ENCODE measurements around the gene PAX2.
A peak's percentile ranks its signal among the peaks of the same experiment; 100 is the strongest.
"Not testable (repeated sequence)": the region's sequence is repeated elsewhere in the genome, so short reads cannot be mapped to it uniquely, and the experiment has no call there.

PAX2 gene

DNA sequence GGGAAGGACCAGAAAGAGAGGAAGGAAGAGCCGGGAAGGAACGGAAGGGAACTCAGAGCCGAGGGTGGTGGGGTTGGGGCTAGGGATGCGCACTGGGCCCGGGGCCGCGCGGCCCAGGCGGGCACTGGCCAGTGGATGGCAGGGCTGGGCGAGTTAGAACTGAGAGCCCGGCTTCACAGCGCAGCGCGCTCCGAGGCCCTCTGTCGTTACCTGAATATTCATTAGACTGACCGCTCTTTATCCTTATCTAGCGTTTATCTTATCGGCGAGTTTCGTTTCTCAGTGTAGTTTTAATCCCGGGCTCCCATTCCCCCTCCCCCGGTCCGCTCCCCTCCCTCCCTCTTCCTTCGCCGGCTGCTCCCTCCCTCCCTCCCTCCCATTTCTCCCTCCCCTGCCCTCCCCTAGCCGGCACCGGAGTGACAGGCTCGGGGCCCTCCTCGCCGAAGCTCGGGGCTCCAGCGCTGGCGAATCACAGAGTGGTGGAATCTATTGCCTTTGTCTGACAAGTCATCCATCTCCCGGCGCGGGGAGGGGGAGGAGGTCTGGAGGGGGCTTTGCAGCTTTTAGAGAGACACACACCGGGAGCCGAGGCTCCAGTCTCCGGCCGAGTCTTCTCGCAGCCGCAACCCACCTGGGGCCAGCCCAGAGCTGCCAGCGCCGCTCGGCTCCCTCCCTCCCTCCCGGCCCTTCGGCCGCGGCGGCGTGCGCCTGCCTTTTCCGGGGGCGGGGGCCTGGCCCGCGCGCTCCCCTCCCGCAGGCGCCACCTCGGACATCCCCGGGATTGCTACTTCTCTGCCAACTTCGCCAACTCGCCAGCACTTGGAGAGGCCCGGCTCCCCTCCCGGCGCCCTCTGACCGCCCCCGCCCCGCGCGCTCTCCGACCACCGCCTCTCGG is at the start of gene PAX2:
Gene PAX2, plus strand, starts transcription at position 596 of the 895 bp plus-strand sequence. CDS start 679 bp downstream, outside the sequence.
- DNase-seq (ENCODE audit: low spot score): peak; percentile 69

DNA sequence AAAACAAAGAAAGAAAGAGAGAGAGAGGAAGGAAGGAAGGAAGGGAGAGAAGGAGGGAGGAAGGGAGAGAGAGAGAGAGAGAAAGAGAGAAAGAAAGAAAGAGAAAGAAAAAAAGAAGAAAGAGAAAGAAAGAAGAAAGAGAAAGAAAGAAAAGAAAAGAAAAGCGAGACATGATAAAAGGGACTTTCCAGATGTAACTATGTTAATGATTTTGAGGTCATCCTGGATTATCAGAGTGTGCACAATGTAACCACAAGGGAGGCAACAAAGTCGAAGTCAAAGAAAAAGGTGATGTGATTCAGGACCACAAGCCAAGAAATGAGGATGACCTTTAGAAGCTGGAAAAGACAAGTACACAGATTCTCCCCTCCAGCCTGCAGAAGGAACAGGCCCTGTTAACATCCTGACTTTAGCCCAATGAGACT is 48.9 kb upstream of the PAX2 start:
- DNase-seq (ENCODE audit: low spot score): no peak

DNA sequence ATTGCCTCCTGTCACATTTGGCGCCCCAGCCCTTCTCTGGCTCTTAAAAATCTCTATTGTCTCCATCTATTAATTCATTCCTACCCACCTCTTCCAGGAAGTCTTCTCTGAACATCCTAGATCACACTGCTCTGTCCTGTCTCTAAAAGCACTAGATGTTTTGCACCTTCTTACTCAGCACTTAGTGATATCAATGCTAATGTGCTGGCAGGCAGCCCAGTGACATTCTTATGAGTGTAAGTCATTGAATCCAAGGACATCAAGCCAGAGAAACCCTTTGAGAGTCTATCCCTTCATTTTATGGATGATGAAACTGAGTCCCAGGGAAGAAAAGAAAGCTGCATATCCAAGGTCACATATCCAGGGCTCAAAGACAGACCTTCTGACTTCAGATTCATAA is 48.3 kb upstream of the PAX2 start:
- DNase-seq (ENCODE audit: low spot score): no peak

DNA sequence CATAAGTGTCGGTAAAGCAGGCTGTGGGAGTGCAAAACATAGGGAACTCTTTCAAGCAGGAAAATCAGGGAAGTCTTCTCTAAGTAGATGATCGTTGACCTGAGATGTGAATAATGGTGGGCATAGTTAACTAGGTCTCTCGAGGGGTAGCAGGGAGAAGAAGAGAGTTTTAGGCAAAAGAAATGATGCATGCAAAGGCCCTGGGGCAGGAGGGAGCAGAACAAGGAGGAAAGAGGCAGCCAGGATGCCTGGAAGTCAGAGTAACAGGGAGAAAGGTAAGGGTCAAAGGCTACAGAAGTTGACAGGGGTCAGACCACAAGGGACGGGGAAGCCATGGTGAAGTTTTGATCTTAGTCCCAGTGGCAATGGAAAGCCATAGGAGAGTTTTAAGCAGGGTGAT is 47.8 kb upstream of the PAX2 start:
- no peak for DNase-seq (ENCODE audit: low spot score)

DNA sequence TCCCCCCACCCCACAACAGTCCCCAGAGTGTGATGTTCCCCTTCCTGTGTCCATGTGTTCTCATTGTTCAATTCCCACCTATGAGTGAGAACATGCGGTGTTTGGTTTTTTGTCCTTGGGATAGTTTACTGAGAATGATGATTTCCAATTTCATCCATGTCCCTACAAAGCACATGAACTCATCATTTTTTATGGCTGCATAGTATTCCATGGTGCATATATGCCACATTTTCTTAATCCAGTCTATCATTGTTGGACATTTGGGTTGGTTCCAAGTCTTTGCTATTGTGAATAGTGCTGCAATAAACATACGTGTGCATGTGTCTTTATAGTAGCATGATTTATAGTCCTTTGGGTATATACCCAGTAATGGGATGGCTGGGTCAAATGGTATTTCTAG is 43.7 kb upstream of the PAX2 start:
- DNase-seq (ENCODE audit: low spot score): not testable (repeated sequence)

DNA sequence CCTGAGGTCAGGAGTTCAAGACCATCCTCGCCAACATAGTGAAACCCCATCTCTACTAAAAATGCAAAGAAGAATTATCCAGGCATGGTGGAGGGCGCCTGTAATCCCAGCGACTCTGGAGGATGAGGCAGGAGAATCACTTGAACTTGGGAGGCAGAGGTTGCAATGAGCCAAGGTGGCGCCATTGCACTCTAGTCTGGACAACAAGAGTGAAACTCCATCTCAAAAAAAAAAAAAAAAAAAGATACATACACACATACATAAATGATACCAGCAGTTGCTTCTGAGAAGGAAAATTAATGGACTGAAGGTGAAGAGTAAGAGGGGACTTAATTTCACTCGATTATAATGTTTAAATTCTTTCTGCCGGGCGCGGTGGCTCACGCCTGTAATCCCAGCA is 40.2 kb upstream of the PAX2 start:
- no peak for DNase-seq (ENCODE audit: low spot score)

DNA sequence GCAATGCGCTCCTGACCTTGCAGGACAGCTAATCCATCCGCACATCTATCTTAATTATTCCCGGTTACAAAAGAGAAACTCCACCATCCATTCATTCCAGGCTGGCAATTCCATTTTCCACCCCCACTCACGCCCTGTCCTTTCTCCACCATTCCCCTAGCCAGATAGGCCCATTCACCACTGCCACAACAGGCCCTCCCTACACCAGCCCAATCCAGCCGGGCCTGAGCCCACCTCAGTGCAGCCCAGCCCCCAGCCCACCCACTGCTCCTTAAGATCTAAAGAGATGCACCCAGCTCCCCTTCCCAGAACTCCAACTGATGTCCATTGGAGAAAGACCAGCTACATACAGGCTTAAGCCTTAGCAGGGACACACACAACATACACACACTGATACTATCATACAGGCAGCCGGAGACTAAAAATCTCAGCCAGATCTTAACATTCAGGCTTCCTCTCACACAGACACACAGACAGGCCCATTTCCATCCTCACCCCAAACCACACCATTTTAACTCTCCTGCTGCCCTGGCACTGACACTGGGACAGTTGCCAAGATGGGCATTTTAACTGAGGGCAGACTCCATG is 38.0 kb upstream of the PAX2 start:
- DNase-seq (ENCODE audit: low spot score): no peak

DNA sequence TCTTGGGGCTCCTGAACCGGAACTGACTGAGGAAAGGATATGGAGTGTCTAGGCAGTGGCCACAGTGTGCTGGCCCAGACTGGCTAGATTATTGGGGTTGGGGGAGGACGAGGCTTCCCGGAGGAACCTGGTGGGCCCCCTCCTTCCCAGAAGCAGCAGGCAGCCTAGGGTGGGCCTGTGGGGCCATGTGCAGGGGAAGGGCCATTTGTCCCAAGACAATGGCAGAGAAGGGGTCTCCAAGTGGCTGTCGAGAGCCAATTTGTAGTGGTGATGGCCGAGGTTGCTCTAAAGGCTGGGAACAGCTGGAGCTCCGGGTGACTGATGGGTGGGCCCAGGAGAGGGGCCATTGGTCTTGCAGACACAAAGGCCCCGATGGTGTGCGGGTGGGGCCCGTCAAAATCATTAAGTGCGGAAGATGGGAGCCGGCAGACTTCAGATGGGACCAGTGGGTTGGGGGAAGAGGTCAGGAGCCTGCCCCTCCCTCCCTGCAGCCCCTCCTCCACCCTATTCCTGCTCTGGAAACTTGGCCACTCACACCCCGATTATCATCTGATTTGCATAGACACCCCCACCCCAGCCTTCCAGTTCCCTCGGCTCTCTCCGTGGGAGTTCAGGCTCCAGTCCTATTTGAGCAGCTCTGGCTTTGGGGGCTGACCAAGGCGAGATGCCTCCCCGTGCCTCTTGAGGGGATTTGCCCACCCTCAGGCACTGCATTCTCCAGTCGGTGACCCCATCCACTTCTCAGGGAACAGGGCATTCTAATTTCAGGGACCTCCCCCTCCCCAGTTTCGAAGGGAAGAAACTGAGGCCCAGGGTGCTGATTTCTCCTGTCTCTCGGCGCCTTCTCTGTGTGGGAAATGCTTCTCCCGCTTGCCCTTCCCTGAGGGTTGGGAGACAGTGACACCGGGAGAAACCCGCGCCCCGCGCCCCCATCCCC is 36.0 kb upstream of the PAX2 start:
- no peak for DNase-seq (ENCODE audit: low spot score)

DNA sequence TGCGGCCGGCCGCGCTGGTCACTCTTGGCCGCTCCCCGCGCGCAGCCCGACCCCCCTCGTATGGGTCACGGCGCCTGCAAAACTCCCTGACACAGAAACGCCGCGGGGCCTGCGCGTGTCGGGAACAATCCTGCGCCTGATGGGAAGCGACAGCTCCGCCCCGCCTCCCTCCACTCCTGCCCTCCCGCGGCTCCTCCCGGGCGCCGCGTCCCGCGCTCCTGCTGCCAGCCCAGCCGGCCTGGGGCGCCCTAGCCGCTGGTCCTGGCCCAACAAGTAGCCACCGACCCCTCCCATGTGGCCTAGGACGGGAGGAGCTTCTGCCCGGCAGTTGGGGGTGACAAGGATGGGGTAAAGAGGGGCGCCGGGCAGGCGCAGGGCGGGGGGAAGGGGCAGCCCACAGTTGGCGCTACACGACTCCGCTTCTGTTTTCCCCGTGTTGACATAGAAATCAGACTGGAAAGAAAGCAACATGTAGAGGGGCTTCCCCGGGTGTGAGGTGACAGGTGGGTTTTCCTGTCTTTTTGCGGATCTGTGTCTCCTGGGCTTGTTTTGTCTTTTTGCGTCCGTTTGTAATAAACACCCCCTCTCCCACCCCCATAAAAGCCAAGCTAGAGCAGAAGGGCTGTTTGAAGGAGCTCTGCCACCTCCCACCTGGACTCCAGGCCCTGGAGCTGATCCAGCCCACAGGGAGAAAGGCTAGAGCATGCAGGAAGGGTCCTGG is 35.1 kb upstream of the PAX2 start:
- no peak for DNase-seq (ENCODE audit: low spot score)

DNA sequence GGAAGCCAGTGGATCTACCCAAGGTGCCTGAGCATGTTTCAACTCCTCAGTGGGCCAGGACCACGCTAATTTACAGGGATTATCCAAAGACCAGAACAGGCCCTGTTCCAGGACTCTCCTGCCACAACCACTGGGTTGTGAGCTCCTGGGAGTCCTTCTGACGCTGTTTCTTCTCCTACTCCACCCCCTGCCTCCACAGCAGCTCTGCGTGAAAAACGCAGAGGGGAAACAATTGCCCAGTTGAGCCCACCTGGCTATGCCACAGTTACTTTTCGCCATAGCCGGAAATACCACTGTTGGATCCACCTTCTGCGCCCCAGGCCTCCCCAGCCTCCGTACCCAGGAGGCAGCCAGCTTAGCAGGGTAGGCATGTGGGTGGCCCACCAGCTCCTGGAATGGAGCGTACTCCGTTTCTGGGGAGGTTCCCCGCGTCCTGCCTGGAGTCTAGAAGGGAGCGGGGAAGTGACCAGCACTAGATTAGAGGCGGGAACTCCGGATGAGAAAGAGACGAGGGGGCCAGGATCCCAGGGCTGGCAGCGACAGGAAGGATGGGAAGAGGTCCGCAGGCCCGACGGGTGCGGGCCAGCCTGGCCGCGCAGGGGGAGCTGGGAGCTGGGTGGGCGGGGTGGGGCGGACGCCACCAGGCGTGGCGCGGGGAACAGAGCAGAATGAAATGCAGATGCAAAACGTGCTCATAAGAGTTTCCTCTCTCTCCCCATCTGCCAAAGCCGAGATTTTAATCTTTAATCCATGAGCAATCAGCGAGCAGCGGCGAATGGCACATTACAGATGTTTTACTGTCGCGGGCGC is 32.1 kb upstream of the PAX2 start:
- no peak for DNase-seq (ENCODE audit: low spot score)

DNA sequence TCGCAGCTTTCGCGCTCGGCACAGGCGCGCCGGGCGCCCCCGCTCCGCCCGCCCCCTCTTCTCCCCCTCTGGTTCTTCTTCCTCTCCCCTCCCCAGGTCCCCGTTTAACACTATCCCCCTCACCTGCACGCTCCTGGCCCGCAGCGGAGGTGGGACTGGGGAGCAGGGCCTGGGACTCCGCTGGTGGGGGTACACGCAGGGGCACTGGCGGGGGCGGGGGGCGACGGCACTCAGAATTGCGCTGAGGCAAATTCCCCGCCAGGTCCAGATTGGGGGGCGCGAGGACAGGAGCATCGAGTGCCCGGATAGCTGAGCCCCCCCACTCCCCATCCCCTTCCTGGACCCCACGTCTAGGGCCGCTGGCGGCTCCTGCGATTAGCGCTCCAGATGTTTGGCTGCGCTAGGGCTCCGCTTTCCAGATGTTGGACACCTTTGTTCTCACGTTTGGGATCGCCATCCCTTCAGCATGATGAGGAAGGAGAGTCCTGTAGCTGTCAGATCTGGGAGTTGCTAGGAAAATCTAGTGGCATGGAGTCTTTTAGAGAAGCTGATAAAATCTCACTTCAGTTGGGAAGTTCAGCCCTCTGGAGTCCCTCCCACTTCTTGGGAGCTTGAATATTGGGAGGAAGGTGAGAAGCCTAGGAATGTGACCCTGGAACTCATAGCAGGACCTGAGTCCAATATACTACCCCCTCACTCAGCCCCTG is 31.4 kb upstream of the PAX2 start:
- no peak for DNase-seq (ENCODE audit: low spot score)

DNA sequence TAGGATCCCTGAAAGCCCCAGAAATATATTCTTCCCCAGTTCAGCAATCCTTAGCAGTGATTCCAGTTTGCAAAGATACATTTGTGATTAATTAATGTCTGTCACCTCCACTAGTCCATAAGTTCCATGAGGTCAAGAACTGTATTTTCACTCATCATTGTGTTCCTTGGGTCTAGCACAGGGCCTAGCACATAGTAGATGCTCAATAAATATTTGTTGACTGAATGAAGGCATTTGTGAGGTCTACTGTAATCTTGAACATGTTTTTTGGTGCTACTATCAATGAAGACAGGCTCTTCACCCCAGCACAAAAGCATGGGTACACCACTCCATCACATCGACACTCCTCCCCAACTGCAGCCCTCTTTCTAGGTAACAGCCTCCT is 30.8 kb upstream of the PAX2 start:
- no peak for DNase-seq (ENCODE audit: low spot score)

DNA sequence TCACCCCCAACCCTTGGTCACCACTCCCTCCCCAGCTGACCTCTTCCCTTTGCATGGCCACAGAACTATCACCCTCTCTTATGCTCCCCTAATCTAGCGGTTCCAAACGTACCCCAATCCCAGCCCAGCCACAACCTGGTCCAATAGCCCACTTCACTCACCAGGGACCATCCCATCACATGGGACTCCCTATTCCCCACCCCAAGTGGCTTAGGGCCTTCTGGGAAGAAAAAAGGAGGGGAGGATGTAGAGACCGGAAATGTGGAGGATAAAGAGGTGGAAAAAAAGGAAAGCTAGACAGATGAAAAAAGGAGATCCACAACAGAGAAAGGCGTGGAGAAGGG is 30.3 kb upstream of the PAX2 start:
- DNase-seq (ENCODE audit: low spot score): no peak

DNA sequence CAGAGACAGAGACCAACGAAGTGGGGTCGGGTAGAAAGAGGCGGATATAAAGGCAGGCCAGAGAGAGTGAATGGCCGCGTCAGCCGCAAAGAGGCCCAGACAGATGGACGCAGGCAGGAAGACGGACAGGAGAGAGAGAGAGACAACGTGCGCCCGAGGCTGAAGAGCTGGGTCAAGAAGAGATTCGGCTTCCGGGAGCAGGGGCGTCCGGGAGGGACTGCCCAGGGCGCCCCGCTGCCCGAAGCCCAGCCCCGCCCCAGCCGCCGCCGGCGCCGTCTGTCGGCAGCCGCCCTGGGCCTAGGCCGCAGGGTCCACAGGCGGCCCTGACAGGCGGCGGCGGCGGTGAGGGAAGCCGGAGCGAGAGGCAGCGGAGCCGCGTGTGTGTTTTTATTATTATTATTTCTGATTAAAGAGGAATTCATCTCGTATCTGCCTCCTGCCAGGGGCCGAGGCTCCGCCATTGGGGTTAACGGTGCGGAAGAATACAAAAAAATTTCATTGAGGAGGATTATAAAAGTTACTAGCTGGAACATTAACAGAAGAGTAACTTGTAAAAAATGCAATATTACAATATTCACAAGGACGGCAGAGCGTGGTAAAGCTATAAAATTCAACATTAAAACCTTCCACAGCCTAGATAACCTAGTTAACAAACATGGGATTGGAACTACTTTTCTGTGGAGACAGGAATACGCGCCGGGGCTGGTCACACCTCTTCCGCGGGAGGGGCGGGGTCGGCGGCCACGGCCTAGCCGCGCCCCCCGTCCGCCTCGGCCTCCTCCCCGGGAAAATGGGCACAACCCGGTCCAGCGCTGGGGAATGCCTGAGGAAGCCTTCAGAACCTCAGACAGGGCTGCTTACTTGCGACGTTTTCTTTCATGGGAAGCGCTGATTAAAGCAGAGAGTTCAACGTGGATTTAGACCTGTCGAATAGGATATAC is 29.7 kb upstream of the PAX2 start:
- no peak for DNase-seq (ENCODE audit: low spot score)

DNA sequence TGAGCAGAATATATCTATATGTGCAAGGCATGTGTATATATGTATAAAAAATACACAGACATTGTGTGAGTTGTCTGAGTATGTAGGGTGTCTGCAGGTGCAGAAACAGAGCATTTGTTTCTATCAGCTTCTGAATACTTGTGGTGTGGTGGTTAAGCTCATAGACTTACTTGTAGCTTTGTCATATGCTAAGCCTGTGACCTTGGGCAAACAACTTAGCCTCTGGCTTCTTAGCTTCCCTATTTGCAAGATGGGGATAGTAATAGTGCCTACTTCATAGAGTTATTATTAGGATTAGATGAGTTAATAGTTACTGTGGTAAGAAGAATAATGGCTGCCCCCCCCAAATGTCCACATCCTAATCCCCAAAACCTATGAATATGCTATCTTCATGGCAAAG is 28.2 kb upstream of the PAX2 start:
- no peak for DNase-seq (ENCODE audit: low spot score)

DNA sequence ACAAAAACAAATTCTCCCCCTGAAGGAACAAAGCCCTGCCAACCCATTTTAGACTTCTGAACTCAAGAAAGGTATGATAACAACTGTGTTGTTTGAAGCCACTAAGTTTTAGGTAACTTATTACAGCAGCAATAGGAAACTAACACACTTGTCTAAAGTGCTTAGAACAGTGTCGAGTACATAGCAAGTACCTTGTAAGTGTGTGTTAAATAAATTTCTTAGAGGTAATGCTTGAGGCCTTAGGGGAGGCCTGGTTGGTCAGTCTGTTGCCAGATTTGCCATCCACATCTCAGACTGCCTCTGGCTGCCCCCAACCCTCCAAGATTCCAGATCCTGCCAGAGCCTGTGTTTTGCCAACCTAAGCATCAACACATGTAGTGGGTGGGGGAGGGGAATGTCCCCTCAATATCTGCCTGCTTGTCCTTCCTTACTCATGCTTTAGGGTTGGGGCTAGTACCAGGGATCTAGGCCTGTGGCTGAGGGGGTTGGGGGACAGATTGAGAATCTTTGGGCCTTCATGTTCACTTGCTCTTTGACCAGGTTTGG is 27.1 kb upstream of the PAX2 start:
- no peak for DNase-seq (ENCODE audit: low spot score)

DNA sequence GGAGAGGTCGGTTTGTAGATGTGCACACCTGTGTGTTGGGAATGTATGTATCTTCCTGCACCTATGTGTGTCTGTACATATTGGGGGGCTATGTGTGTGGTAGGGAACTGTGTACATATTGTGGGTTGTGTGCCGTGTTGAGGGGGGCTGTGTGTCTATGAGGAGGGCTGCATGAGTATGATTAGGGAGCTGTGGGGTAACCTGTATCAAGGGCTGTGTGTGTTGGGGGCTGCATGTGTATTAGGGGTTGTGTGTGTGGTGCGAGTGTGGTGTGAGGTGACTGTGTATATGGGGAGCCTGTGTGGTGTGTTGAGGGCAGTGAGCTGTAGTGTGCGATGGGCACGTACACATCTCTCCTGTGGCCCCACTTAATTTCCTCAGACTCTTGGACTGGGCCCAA is 22.2 kb upstream of the PAX2 start:
- DNase-seq (ENCODE audit: low spot score): no peak

DNA sequence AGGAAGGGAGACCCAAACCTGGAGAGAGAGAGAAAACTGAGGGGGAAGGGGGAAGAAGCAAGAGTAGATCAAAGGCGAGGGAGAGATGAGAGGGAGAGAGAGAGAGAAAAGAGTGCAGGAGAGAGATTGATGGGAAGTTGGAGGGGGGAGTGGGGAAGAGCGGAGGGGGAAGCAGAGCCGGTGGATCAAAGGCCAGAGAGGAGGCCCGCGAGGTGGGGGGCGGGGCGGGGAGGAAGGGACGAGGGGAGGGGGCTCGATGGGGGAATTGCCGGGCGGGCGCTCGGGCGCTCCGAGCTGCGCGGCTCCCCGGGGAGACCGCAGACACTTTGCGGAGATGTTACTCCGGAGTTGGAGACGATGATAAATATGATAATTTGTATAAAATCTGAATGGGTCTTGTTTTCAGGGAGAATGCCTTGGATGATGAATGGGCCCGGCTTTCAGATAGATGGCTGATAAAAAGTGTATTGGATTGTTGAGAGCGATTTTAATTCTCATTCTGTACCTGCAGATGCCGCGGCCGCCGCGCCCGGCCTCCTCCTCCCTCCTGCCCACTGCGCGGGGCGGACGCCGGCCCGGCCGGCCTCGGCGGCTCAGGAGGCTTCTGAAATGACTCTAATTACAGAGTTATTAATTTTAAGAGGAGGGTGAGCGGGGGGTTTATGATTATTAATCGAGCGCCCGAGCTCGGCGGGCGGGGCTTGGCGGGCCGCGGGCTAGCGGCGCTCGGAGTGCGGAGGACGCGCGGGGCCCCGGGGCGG is 21.4 kb upstream of the PAX2 start:
- no peak for DNase-seq (ENCODE audit: low spot score)

Data from cerebellar cortex (tissue), 1 donor.